A172 (cell line): ENCODE data around the gene LIPE. TPM values are rescaled to one million over a fixed set of nuclear protein-coding genes. Genes with fewer than 3 reads are reported as not detected.

Experiments used
- DNase-seq: peaks from one replicate; pipeline ENCODE4 v3.0.0-alpha.2; 2015; ENCODE audit warnings: low spot score
- total RNA-seq: library from RNA; depleted of rRNA; stranded (reverse); fragments of >200 nt; shearing (Covaris generic); gene quantifications from 2 replicates; pipeline ENCODE4 v1.2.3, GENCODE V29; 2014

Gene LIPE
- total RNA-seq, 1 experiment from 2014 or later = not detected

DNA sequence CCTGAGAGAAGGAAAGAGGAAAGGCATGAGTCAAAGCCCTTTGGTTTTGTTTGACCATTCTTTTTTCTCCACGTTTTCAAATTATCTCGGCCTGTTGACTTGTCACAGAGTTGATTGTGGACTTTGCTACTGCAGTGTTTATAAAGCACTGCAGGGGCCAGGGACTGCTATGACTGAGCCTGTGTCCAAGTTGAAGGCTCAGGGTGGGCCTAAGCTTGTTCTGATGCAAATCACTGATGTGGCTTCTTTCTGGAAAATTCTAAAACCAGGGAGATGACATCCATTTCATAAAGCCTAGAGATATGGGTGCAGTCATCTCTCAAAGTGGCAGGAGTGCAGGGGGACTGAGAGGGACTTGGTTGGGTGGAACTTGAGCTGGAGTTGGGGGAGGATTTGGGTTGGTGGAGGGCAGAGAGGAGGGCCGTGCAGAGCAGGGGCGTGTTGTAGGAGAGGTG is 16.8 kb upstream of the LIPE start:
- no peak for DNase-seq

DNA sequence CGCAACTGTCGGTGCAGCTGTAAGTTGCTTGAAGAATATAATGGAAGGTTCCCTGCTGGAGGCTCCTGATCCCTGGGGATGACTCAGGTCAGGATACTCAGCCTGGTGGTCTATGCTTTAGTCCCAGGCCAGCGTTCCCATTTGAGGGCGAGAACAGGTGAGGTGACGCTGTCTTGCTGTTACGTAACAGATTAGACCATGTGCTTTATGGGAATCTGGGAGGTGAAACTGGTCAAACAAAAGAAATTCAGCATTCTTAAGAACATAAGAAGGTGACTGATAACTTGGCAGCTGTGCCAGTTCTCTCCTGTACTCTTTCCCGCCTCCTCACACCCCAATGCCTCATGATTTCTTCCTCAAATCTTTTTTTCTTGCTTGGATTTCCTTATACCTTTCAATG is 15.6 kb upstream of the LIPE start, which contains the start of gene CXCL17:
Gene CXCL17 (minus strand): TSS at position 114 of the 400 bp plus-strand sequence. CDS start 114 bp downstream, outside the sequence.
- no peak for DNase-seq

DNA sequence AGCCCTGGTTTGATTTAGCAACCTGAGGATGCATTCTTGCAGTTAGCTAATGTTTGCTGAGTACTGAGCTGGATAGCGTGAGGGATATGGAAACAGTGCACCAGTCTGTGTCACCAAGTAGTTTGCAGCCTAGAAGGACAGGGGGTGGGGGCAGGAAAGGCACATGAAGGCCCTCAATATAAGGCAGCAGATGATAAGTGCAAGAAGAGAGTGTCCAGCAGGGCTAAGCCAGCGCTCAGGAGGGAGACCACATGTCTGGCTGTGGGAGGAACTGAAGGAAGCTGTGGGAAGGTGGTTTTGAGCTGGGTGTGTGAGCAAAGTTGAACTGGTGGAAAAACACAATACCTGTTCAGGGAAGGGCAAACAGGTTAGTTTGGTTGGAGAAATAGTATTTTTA is 13.9 kb upstream of the LIPE start:
- no peak for DNase-seq

DNA sequence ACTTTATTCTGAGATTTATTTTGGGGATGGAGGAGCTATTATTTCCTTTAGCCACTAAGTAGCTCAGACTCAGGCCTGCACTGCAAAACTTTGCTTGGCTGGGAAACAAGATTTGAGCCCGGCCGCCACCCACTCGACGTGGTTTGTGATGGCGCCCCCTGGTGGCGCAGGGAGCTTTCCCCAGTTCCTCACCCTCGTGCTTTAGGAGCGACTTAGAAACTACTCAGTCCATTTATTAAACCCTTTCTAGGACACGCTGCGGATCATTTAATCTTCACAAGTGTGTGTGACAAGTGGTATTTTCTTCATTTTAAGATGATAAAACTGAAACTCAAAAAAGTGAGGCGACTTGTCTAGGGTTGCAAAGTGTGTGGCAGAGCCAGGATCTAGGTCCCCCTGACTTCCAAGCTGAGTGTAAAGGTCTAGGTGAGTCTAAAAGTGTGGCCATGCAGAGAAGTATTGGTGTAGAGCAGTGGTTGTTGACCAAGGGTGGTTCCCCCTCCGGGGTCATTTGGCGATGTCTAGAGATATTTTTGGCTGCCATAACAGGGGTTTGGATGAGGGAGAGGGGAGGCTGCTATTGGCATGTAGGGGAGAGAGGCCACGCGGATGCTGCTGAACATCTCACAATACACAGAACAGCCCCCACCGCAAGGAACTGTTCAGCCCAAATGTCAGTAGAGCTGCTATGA is 13.3 kb upstream of the LIPE start:
- peak; percentile 62 for DNase-seq

- no peak for DNase-seq
Observed at GRCh38 chr19:42436006-42436405, 8.8 kb upstream of the LIPE start.

- no peak for DNase-seq
Observed at GRCh38 chr19:42435316-42435715, 8.1 kb upstream of the LIPE start.

DNA sequence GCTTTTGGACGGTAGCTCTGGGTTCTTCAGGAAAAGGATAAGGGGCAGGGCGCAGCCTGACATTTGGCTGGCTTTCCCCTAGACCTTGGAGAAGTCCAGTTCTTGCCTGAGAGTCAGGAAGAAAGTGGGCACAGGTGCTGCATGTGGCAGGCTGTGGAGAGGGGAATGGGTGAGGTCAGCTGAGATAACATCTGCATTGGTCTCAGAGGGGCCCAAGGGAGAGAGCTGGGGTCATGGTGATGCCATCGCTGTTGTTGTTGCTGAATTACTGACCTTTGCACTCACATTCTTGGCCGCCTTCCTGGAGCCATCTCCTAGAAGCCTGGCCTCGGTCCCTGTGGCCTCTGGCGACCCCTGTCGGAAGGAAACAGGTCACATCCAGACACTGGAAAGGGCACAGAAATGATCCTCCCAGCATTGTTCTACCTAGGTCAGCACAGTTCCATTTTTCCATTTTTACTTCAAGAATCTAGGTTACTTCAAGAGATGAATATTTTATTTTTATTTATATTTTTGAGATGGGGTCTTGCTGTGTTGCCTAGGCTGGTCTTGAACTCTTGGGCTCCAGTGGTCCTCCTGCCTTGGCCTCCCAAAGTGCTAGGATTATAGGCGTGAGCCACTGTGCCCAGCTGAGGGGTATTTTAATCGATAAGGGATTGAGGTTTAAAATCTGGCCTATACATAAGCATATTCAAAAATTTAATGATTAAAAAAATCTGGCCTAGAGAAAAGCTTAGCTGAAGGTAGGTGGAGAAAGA is 6.5 kb upstream of the LIPE start:
- no peak for DNase-seq

DNA sequence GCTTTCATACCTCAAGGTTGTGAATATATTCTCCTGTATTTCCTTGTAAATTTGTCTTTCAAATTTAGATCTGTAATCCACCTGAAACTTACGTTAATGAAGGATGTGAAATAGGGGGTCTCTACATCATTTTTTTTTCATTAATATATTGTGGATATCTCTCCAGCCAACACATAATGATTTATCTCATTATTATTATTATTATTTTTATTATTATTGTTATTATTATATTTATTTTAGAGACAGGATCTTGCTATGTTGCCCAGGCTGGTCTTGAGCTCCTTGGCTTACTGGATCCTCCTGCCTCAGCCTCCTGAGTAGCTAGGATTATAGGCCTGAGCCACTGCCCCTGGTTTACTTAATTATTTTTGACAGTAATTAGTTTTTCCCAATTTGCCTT is 4.3 kb upstream of the LIPE start:
- DNase-seq = no peak

DNA sequence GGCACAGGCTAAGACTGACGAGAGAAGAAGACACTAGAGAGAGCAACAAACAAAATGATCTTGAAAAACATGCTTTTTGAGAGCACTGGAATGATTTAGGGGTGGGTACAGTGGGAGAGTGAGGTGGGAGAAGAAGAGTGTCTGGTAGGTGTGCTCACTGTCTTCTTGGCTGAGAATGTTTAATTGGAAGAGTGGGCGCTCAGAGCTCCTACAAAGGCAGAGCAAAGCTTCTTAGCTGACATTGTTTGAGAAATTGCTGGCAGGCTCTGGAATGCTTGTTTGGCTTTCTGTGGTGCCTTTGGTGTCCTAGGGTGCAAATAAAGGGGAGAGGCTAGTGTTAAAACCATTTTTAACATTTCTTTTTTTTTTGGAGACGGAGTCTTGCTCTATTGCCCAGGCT is 1.5 kb upstream of the LIPE start:
- no peak for DNase-seq

DNA sequence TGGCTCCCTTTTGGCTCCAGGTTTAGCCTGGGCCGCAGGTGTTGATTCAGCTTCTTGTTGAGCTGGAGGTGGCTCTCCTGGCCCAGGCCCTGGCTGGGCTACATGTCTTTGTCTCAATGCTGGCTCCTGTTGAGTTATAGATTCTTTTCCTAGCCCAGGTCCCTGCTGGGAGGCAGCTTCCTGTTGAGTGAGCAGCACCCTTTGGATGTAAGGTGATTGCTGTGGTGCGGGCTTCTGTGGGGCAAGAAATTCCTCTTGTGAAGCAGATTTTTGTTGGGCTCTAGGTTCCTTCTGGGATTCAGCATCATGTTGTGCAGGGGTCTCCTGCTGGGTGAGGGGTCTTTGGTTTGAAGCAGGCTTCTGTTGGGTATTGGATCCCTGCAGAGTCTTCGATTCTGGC is 545 bp downstream of the LIPE start:
- DNase-seq = no peak

DNA sequence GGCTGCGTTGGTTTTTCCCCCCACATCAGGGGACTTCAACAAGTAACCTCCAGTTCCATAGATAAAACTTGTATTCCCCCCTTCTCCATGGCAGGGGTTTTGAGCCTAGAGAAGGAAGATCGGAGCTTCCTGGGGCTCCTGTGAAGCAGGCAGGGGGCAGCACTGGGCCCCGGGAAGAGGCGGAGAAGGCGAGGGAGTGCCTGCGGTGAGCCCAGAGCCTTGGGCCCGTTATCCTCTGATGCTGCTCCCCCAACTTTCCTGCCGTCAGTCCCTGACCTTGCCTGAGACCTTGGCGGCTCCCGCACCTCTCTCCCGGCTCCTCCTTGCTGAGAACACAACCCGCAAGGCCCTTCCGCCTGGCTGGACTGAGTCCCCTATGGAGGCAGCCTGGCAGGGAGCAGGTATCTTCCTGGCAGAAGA is 2.5 kb downstream of the LIPE start:
- no peak for DNase-seq

DNA sequence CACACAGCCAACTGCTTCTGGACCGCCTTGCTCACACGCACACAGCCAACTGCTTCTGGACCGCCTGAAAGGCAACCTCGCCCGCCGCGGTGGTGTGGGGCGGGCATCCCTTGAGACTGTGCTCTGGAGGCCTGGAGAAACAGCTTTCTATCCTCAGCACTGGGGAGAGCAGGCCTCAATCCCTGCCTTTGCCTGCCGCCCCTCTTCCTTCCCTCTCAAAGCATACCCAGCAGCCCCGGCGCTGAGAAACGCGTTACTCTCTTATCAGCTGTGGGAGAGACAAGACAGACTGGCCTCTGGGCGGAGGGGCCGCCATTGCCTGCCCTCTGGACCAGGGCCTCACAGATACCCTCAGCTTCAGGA is 2.9 kb downstream of the LIPE start:
- DNase-seq = no peak

DNA sequence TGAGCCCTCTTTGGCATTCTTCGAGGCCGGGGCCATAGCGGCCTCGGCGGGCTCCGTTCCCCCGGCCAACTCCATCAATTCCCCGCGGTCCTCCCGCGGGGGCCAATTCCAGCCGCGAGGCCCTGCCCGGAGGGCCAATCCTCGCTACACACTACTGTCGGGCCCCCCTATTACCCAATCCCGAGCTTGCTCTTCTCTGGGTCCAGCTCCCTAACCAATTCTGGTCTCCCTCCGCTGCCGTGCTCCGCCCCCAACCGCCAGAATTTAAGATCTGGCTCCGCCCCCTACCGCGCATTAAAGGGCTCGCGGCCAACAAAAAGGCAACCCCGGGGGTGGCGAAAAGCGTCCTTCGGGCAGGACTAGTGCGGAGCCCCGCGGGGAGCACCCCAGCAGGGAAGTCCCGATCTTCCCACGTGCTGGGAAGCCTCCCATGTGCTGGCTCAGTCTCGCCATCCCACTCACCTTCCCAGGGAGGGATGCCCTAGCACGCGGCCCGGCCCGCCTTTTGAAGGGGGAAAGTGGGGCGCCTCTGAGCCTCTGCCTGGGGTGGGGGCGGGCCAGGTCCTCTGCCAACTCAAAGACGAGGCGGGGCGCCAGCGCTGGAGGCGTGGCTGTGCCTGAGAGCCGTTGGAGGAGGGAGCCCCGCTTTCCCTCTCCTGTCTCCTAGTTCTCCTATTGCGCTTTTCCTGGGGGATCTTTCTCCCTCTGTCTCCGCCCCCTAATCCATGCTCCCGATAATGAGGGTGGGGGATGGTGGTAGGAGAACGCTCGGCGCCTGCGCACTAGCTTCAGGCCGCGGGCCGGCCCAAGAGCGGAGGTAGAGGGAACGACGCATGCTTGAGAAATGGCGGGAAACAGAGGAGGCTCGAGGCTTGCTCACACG is 3.5 kb downstream of the LIPE start:
- no peak for DNase-seq

DNA sequence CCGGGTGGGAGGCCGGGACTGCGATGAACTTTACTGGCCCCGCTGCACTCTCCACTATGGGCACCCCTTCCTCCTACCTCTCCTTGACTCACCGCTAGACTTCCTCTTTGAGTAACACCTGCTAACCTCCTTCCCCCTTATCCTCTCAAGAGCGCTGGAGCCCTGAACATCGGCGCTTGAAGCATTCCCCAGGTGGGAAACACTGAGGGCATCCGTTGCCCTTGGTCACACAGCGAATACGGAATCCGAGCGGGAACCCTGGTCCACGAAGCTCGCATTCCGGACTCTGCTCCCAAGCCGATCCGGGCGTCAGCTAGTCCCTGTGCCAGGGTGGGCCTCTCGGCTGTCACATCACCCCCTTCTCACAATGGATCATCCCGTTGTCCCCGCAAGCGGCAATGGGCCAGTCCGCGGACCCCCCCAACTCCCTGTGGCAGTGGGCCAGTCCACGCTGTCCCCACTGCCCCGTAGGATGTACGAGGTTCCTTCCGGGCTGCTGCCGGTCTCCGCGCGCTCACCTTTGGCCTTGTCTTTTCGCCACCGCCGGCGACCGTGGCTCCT is 4.2 kb downstream of the LIPE start:
- DNase-seq = no peak

DNA sequence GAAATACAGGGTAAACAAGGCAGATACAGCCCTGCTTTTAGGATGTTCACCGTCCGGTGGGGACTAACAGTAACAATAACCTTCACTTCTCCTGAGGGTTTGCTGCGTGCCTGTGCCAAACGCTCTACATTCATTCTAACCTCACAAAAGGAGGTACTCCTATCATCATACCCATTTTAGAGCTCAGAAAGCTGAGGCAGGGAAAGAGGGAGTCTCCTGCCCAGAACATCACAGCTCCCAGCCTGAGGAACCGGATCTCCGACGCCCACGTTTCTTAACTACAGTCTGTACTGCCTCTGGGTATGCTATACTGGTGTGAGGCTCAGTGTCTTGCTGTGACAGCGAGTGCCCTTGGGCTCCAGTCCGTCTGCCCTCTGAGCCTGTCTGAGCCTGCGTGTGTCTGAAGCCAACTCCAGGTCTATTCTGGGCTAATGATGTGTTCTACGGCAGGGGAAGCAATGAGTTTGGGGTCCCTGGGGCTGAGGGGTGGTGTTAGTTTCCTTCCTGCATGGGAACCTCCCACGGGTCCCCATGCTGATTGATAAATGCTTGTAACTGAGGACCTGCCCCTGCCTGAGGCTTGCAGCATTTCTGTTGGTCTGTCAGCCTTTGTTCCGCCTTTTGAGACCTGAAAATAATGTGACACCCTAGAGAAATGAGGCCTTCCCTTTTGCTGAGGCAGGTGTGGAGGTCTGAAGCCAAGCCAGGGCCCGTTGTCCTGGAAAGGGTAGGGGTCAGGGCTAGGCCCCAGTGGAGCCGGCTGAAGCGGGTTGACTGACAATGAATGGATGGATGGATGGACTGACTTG is 4.9 kb downstream of the LIPE start:
- DNase-seq = no peak

GRCh38 chr19:42421591-42422031 is 5.6 kb downstream of the LIPE start:
- DNase-seq = peak; percentile 54

DNA sequence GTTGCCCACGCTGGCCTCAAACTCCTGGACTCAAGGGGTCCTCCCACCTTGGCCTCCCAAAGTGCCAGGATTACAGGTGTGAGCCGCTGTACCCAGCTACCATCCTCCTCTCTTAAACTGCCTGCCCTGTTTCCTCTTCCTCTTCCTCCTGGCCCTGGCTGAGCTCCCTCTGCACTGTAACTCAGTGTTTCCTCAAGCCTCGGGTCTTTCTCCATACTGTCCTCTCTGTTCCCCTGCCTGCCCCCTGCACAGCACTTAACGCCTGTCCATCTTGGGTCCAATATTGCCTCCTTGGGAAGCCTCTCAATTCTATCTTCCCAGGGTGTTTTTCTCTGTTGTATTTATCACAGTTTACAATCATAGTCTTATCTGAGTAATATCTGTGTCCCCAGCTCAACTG is 6.1 kb downstream of the LIPE start:
- no peak for DNase-seq

GRCh38 chr19:42420055-42420544 is 7.1 kb downstream of the LIPE start:
- DNase-seq = peak; percentile 33

DNA sequence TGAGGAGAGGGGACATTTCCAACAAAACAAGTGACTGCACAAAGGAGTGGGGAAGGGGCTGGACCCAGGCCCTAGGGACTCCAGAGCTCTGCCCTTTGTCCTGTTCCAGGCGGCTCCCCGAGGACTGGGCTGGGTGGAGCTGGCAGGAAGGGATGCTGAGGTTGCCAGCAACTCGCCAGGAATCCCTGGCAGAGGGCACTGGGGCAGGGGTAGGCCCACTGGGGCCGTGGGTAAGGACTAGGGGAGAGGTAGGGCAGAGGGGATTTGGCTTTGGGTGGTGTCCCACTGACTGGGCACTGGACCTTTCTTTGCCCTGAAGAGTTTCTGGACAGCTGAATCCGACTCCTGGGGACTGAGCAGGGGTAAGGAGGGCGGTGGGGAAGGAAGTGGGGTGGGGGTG is 7.9 kb downstream of the LIPE start:
- DNase-seq = no peak

DNA sequence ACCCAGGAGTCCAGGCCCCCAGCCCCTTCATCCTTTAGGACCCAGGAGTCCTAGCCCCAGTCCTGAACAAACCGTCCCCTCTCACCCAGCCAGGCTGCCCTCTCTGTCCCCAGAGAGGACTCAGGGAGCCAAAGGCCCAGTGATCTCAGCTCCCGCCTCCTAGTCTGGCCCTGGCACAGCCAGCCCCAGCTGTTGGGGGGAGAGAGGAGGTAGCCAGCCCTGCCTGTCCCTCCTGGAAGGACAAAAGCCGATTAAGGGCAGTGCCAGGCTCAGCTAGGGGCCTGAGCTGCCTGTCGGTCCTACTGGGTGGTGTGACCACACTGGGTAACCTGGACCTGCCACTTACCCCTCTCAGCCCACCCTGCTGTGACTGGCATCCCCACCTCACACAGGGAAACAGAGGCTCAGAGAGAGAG is 14.5 kb downstream of the LIPE start:
- DNase-seq = no peak

DNA sequence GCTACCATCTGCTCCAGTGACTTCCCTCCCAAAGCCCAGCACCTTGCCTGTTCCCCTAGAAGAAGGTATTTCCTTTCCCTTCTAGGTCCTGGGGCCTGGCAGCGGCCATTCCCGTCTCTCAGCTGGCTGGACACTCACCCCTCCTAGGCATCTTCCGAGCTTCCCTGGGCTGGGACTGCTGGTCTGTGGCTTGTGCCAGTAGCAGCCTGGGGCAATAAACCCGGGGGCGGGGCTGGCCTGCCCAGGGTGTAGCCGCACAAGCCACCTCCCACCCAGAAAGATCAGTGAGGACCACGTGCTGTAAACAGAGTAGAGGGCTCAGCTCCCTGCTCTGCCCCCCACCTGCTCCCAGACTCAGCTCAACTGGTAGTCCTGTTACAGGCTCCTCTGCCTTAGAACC is 15.0 kb downstream of the LIPE start:
- peak; percentile 38 for DNase-seq
